ENCODE measurements around the gene RBM23. TPM values are rescaled to one million over a fixed set of nuclear protein-coding genes. Genes with fewer than 3 reads are reported as not detected.
A peak's percentile ranks its signal among the peaks of the same experiment; 100 is the strongest.
"Not testable (repeated sequence)": the region's sequence is repeated elsewhere in the genome, so short reads cannot be mapped to it uniquely, and the experiment has no call there.

Gene RBM23
- total RNA-seq, result 10 to 100 TPM; 52.0 to 68.6 TPM
- polyA plus RNA-seq (2013, experiment 1 of 2), result 57.2 TPM
- polyA plus RNA-seq (2013, experiment 2 of 2), result 52.1 TPM
- long read RNA-seq, experiment 1, full-length matches to known transcripts, result 9 of 19 reads
- long read RNA-seq, experiment 1, partial matches to known transcripts, result 7 of 19 reads
- long read RNA-seq, experiment 1, other reads (novel, unspliced or antisense), result 3 of 19 reads
- long read RNA-seq, experiment 2, full-length matches to known transcripts, result 64 of 76 reads
- long read RNA-seq, experiment 2, partial matches to known transcripts, result 2 of 76 reads
- long read RNA-seq, experiment 2, other reads (novel, unspliced or antisense), result 10 of 76 reads
- long read RNA-seq, experiment 3, full-length matches to known transcripts, result 311 of 359 reads
- long read RNA-seq, experiment 3, partial matches to known transcripts, result 8 of 359 reads
- long read RNA-seq, experiment 3, other reads (novel, unspliced or antisense), result 40 of 359 reads
- long read RNA-seq, experiment 4, full-length matches to known transcripts, result 39 of 48 reads
- long read RNA-seq, experiment 4, partial matches to known transcripts, result 5 of 48 reads
- long read RNA-seq, experiment 4, other reads (novel, unspliced or antisense), result 4 of 48 reads

- H3K4me3 ChIP-seq (ENCODE audit: low read length), result peak within 1 kb of the TSS; percentile 94
These were observed at the start of gene RBM23 for GRCh38 chr14:22918804-22919600. TSS of gene RBM23 (minus strand) at chr14:22919149.

GRCh38 chr14:22966783-22967269 lies 47.9 kb upstream of the RBM23 start:
- Histone ChIP-seq H3K27ac (ENCODE audit: low read depth, low read length) (no peak overlapping the region), H3K9ac (ENCODE audit: extremely low read depth, low read length, poor library complexity, severe bottlenecking) (no peak overlapping the region), H3K36me3 (ENCODE audit: control insufficient read depth, insufficient read depth, low read length) (peaks cover 14% of the 10 kb centered on the region), H3K4me3 (ENCODE audit: low read length) (no peak overlapping the region), H3K27me3 (ENCODE audit: control insufficient read depth, insufficient read depth, low read length, poor library complexity, severe bottlenecking) (no peaks in the 10 kb centered on the region), H3K9me3 (ENCODE audit: control insufficient read depth, low read length) (no peaks in the 10 kb centered on the region), H3K4me1 (ENCODE audit: control insufficient read depth, insufficient read depth, low read length) (no peaks in the 10 kb centered on the region)
- Mint-ChIP-seq H3K9me3 (no peaks in the 10 kb centered on the region), H3K4me3 (no peak overlapping the region), H3K36me3 (ENCODE audit: low read depth) (peaks cover 19% of the 10 kb centered on the region), H3K27ac (peak overlapping the region; percentile 78), H3K4me1 (peaks cover 7% of the 10 kb centered on the region), H3K27me3 (ENCODE audit: insufficient read depth) (no peaks in the 10 kb centered on the region)
- no peak for TF ChIP-seq CTCF (conservative IDR thresholded peaks at IDR 0.05)
- no peak for DNase-seq
- 77 to 81% methylated on average over 3 to 4 of the region's 4 CpGs for WGBS, 2 experiments (ENCODE audit: insufficient coverage in 1 of 2, insufficient read length in 1 of 2)

More at GRCh38 chr14:22918804-22919600, at the start of gene RBM23:
- peak; percentile 99 for DNase-seq
- peak within 1 kb of the TSS; percentile 94 for H3K9ac ChIP-seq (ENCODE audit: extremely low read depth, low read length, poor library complexity, severe bottlenecking)
- TF ChIP-seq CTCF (conservative IDR thresholded peaks at IDR 0.05), result no peak
- Mint-ChIP-seq H3K9me3 (no peaks in the 10 kb centered on the region), H3K36me3 (ENCODE audit: low read depth) (peaks cover 57% of the 10 kb centered on the region), H3K27ac (peak within 1 kb of the TSS; percentile 100), H3K4me3 (peak within 1 kb of the TSS; percentile 94), H3K4me1 (peaks cover 19% of the 10 kb centered on the region), H3K27me3 (ENCODE audit: insufficient read depth) (no peaks in the 10 kb centered on the region)
- H3K27me3 ChIP-seq (ENCODE audit: control insufficient read depth, insufficient read depth, low read length, poor library complexity, severe bottlenecking), result no peaks in the 10 kb centered on the region
- H3K4me1 ChIP-seq (ENCODE audit: control insufficient read depth, insufficient read depth, low read length), result peaks cover 7% of the 10 kb centered on the region
- no peaks in the 10 kb centered on the region for H3K9me3 ChIP-seq (ENCODE audit: control insufficient read depth, low read length)
- WGBS, 2 experiments (ENCODE audit: insufficient coverage in 1 of 2, insufficient read length in 1 of 2), result 0 to 2% methylated on average over 31 to 46 of the region's 46 CpGs
- peaks cover 54% of the 10 kb centered on the region for H3K36me3 ChIP-seq (ENCODE audit: control insufficient read depth, insufficient read depth, low read length)
- peak within 1 kb of the TSS; percentile 99 for H3K27ac ChIP-seq (ENCODE audit: low read depth, low read length)

- H3K4me3 Mint-ChIP-seq; H3K9me3 Mint-ChIP-seq; H3K36me3 ChIP-seq (ENCODE audit: control insufficient read depth, insufficient read depth, low read length); H3K27me3 Mint-ChIP-seq (ENCODE audit: insufficient read depth); H3K4me1 ChIP-seq (ENCODE audit: control insufficient read depth, insufficient read depth, low read length); H3K27me3 ChIP-seq (ENCODE audit: control insufficient read depth, insufficient read depth, low read length, poor library complexity, severe bottlenecking); H3K9ac ChIP-seq (ENCODE audit: extremely low read depth, low read length, poor library complexity, severe bottlenecking); H3K27ac Mint-ChIP-seq; H3K27ac ChIP-seq (ENCODE audit: low read depth, low read length); H3K9me3 ChIP-seq (ENCODE audit: control insufficient read depth, low read length); H3K4me3 ChIP-seq (ENCODE audit: low read length); DNase-seq; H3K4me1 Mint-ChIP-seq: not testable (repeated sequence)
- 86 to 91% methylated on average over 7 to 15 of the region's 15 CpGs for WGBS, 2 experiments (ENCODE audit: insufficient coverage in 1 of 2, insufficient read length in 1 of 2)
- peaks cover 12% of the 10 kb centered on the region for H3K36me3 Mint-ChIP-seq (ENCODE audit: low read depth)
These were observed 47.2 kb upstream of the RBM23 start for GRCh38 chr14:22965916-22966782.

Data from endodermal cell (in vitro differentiated cells).